Hypothalamus (tissue), 51 donors: ENCODE data around the gene NEDD9.

Experiments used
- DNase-seq, 51 donors: peaks; one replicate each; lab custom pipeline; 2025; lab: John Stamatoyannopoulos, UW

Gene NEDD9

DNA sequence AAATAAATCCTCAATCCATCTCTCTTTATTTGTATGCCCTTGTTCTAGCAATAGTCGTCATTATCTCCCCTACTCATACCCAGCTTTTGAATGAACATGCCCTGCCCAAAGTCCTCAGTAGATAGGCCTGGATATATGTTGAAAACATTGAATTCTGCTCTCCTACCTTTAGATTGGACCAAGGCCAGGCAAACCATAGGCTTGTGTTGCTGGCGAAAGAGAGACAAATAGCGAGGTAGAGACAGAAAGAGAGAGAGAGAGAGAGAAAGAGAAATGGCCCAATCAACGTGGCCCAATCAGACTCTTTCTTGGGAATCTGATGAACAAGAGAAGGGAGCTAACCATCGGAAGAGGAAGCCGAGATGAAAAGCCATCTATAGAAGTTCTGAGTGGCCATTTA lies 45.2 kb downstream of the NEDD9 start:
- no peak for DNase-seq

DNA sequence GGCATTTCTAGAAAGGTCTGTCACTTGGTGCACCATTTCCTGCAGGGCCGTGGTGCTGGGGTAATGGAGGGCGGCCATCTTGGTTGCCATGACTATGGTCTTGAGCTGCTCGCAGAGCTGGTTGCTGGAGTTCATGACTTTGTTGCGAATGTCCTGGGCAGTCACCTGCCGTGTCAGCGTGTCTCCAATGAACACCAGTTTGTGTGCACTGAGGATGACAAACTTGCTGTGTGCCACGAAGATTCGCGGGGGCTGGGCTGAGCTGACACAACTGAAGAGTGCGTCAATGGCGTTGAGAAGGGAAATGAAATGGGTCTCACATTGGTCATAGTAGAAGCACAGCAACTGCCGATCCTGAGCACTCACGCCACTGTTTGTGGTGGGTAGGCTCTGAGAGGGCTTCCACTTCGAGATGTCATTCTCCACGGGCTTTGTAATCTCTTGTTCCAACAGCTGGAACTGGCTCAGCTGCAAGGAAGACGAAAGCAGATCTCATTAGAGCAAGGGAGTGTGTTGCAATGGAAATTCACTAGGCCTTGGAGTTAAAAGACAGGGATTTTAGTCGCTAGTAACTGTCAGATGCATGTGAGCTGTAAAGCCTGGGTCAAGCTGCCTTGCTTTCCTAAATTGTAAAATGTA lies 47.1 kb downstream of the NEDD9 start:
- no peak for DNase-seq

DNA sequence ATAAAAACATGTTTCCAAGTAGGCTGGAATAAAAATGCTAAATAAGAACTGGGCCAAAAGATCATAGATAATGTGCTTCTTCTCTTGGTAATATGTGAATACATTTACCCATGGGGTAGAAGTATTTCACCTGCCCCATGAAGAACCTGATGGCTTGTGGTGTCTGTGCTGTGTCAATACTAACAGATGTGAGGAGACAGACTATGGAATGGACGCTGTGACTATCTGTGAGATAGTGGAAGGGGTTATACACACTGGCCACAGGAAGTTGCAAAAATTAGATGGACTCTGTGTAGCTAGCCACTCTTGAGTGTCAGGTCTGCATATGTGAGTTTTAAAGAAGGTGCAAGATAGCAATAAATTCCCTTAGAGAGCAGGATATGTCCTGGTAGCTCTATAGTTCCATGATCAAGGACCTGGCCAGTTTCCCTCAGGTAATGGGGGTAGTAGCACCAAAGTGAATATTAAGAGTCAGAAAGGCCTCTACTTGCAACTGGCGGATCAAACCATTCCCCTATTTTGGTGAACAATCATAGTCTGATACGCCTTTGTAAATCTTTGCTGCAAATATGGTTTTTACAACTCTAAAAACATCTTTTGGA lies 48.6 kb downstream of the NEDD9 start:
- no peak for DNase-seq

DNA sequence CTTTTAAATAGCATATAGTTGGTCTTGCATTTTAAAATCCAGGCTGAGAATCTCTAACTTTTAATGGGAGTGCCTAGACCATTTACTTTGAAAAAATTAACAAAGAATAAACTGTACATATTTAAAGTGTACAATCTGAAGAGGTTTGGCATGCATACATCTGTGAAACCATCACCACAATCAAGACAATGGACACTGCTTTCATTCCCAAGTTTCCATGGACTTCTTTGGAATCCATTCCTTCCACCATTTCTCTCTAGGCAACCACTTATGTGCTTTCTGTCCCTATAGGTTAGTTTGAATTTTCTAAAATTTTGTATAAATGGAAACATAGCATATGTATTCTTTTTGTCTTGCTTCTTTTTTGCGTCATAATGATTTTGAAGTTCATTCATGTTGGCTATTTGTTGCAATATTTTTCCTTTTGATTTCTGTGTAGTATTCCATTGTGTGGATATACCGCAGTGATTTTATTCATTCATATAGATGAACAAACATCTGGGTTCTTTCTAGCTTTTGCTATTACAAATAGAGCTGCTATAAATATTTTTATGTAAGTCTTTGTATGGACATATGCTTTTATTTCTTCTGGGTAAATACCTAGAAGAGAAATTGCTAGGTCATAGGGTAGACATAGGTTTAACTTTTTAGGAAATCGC lies 50.9 kb downstream of the NEDD9 start:
- DNase-seq: no peak

DNA sequence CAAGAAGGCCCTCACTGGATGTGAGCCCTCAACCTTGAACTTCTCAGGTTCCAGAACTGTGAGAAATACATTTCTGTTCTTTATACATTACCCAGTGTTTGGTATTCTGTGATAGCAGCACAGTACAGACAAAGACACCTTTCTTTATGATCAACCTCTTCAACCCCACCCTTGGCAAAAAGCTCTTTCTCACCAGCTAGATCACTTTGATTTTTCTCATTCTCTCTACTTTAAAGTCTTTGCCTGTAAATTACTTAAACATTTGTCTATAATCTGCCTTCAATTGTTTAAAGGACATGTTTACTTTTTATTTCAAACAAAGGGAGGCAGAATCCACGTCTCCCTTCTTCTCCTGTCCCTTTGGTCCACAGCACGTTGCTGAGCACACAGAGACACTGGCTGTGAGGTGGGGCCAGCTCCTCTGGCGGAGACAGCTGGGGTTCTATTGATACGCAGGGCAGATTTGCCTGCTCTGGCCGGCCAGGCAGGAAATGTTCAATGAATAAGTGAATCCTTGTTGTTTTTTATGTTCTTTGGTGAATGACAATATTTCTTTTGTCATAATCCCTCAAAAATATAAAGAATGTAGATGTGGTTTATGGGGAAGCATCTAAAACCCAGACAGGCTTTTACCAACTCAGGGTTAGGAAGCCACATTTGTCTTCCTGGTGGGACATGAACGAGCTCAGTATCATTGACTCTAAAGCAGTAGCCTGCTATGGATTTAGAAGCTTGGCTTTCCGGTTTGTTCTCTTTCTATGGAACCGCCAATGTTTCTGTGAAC lies 52.9 kb downstream of the NEDD9 start:
- DNase-seq: no peak

DNA sequence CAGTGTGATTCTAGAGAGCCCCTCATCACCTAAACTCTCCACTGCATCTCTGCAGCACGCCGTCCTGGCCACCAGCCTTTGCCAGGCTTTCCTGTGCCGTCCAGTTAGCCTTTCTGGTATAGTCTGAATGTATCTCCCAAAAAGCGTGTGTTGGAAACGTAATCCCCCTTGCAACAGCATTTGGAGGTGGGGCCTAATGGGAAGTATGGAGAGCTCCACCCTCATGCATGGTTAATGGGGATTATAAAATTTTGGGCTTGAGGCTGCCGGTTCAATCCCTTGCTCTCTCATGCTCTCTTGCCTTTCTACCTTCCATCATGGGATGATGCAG lies 53.4 kb downstream of the NEDD9 start:
- no peak for DNase-seq

DNA sequence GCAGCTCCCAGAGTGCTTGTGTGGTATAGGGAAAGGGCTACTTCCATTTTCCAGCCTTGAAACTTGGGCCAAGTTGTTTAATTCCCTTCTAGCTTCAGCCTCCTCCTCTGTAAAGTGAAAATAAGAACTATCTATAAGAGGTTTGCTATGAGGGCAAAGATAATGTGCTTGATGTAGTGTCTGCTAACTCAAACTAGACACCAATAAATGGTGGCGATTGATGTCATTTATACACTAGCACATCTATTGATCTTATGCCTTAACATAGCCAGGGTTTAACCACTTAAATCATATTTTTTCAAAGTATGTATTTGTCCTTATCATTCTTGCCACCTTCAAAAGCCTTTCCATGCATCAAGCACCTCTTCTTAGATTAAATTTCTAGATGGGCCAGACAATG lies 55.2 kb downstream of the NEDD9 start:
- no peak for DNase-seq

DNA sequence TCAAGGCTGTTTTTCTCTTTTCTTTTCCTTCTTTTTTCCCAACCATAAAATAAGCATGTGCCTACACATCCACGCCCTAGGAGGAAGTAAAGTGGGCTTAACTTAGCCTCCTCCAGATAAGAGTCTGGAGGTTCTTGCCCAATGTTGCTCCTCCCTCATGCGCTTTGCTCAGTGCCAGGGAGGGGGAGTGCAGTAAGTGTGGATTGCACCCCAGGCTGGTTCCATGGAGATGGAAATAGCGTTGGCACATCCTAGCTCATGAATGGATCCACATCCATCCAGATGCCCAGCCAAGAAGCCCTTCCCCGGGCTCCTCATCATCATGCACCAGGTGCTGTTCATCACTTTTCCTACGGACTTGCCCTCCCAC lies 58.2 kb downstream of the NEDD9 start:
- DNase-seq: no peak

DNA sequence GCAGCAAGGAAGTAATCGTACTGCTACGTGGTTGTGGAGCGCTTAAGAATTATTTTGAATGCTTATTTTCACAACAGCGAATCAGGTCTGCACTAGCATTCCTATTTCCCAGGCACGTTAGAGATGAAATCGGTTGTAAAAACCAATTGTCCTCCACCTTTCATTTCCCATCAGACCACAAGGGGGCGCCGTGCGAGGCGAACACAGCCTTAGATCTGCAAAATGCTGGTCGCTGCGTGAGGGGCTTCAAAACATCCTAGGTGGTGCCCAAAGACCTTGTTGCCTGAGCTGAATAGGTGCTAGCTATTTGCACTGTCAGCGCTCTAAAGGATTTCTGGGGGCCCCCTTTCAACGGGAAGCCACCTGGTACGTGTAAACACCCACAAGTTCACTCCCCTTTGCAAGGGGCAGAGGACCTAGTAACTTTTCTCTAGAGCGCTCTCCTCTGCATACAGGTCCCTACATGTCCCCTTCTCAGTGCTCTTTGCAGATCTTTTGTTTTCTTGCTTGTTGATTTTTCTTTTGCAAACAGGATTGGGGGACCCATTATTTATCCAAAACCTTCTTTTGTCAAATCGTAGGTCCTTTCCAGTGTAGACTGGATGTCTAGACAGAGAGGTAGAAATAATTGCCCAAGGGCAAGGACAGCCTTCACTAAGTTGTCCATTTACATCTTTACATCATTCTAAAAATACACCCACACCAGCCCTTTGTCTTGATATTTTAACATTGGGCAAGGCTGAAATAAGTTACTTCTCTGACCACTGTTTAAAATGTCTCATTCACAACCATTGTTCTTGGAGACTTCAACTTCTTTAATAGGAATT lies 59.8 kb downstream of the NEDD9 start:
- DNase-seq: peak in 40 of 51 donors; percentile 4 to 76 (median 34)

DNA sequence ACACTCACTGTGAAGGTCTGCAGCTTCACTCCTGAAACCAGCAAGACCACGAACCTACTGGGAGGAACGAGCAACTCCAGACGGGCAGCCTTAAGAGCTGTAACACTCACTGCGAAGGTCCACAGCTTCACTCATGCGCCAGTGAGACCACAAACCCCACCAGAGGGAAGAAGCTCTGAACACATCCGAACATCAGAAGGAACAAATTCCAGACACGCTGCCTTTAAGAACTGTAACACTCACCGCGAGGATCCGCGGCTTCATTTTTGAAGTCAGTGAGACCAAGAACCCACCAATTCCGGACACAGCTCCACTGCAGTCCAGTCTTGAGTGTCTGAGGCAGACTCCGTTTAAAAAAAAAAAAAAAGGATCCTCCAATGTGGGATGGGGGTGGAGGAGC lies 60.5 kb downstream of the NEDD9 start:
- no peak for DNase-seq

DNA sequence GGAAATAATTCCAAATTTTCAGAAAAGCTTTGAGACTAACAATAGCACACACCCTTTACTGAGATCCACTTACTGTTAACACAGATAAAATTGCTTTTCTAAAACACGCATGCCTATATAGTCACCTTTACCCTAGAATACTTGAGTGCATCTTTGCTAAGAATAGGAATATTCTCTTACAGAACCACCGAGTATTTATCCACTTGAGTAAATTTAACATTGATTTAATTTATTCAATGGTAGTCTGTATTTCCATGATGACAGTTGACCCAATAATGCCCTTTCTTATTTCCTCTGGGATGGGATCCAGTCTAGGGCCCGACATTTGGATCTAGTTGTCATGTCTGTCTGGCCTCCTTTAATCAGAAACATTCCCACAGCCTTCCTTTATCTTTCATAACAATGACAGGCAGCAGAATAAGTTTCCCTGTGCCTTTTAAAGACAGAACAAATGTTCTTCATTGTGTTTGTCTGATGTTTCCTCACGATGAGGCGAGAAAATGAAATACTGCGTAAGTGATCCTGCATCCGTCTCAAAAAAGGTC lies 64.3 kb downstream of the NEDD9 start:
- DNase-seq: no peak

DNA sequence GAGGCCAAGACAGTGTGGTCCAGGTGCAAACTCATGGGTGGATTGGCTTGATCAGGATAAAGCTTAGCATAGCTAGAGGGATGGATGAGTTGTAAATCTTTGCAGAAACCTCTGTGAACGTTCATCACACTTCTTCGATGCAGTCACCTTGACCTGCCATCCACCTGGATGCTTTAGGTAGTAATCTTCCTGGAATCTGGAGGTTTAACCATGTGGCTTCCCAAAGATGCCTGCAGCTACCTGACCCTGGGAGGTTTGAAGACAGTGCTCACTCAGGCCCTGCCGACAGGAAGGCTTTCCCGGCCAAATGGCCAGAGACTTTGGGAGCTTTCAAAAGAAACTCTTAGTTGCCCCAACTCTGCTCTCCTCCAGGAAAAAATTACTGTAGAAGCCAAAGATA lies 65.5 kb downstream of the NEDD9 start:
- DNase-seq: no peak

DNA sequence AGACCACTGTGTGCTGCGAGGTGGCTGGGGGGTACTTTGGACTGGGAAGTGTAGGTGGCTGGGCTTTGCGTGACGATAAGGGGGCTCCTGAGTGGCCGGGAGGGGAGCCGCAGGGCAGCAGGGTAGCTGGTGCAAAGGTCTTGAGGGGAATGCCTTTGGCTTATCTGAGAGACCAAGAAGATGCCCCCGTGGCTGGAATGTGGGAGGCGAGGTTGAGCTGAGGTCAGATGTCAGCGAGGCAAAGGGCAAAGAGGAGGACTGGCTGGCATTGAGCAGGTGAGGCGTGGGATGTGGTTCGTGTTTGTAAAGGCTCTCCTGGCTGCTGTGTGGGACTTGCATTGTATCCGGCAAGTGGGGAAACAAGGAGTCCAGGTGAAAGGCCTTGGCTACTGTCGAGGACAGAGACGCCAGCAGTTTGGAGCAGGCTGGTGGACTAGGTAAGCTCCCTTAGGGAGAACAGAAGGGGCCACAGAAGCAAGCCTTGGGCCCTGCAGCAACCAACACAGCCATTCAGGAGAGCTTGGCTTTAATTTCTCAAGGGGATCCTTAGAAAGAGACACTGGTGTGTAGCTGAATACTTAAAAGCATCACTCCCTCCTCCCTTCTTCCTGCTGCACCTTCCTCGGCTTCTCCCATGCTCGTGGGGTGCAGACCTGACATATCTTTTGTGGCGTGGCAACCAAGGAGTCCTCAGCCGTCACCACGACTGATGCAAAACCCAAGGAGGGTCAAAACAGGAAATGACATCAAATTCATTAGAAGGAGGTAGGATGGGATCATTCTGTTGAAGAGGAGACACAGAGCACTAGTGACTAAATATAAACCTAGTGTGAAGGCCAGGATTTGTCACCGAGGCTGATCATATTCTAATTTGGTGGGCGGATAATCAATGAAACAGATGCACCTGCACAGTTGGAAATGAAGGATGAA lies 67.5 kb downstream of the NEDD9 start:
- no peak for DNase-seq

DNA sequence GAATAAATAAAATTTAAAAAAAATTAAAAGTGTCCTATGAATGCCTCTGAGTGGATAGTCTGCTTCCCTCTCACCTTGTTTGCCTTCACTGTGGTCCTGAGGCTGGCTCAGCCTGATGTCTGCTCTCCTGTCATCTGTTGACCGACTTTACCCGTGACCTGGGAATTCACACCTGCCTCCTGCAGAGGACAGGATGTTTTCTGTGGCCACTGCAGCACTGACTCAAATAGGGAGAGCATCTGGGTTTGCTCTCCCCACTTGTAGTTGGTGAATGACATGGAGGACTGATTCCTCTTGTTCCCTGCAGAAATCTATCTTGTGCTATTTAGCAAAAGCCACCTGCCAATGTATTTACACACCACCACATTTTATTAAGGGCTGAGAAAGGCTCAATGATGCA lies 68.5 kb downstream of the NEDD9 start:
- DNase-seq: no peak

DNA sequence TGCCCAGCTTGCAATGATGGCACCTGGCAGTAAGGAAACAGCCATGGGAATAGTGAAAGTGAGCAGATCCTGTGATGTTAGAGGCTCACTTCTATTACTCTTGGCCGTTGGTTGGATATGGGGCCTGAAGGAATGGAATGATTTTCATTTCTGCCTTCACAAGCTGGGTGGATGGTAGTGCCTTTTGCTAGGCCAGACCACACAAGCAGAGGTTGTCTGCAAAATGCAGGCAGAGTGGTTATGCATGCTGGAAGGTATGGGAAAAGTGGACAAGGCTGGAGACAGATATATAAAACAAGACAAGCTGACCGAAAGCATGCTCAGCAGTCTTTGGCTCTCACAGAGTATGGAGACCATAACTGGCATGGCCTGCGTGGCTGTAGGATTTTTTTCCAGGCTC lies 70.2 kb downstream of the NEDD9 start:
- no peak for DNase-seq

DNA sequence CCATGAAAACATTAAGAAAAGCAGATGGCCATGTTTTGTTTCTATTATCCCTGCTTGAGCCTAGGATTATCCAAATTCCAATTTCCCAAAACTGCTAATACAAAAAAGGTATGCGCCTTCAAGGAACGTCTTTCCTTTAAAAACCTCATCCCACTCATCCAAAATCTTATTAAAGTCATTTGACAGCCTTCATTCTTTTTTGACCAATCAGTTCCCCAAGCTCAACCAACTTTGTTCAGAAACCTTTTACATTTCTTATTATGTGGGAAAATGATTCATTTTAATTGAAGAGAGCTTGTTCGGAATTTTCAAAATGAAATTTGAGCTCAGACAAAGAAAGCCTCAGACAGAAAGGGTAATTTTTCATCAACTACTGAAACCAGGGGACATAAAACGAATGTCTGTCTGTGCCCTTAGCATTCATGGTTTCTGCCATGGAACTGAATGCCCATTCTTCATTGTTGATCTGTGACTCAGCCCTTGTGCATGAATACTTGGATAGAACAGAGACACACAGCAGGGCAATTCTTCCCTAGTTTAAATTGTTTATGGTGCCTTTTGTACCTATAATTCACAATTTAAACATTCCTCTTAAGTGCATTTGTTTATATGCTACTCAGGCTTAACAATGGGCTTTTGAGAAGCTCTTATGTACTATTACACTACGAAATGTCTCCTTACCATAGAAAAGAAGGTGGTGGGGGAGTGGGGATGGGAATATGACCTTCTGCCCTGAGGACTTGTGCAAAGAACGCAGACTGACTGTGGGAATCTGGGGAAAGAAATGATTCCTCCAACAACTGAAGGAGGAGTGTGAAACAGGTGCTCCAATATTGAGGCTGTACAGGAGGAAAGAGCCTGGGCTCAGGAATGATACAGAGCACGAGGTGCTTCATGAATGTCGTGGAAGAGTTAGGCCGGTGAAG lies 71.2 kb downstream of the NEDD9 start:
- DNase-seq: peak in 13 of 51 donors; percentile 4 to 73 (median 25)

DNA sequence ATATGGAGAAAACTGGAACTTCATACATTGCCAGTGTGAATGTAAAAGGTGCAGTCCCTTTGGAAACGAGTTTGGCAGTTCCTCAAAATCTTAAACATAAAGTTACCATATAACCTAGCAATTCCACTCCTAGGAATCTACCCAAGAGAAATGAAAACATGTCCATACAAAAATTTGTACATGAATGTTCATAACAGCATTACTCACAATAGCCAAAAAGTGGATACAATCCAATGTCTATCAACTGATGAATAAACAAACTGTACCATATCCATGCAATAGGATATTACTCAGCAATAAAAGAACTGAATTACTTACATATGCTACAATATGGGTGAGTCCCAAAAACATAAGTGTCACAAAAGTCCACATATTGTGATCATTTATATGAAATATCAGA lies 72.3 kb downstream of the NEDD9 start:
- no peak for DNase-seq

DNA sequence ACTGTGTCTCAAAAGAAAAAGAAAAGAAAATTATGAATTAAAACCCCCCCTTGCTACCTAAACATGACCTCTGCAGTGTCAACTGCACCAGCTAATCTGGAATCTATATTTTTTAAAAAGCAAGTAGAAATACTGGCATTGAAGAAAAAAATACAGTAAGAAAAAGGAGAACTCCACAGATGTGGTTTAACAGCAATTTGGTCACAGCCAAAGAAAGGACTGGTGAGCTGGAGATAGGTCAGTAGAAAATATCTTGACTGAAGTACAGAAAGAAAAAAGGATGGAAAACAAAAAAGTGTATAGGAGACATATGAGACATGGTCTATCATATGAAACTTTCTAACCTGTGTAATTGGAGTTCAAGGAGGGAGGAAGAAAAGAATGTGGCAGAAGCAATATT lies 76.9 kb downstream of the NEDD9 start:
- no peak for DNase-seq
